HFF-Myc (cell line): Measurements from ENCODE around the gene GANC.

Experiments
- DNase-seq: peaks from one replicate; pipeline ENCODE4 v3.0.0-alpha.2; 2011; ENCODE audit warnings: low read depth; ENCODE audit errors: extremely low read depth
- H3K4me3 ChIP-seq: replicated peaks from 2 replicates; pipeline ENCODE4 v1.5.1; 2011; ENCODE audit warnings: low read depth, mild to moderate bottlenecking, control low read depth, low read length
- CTCF ChIP-seq: IDR thresholded peaks from 2 replicates; pipeline ENCODE4 v1.5.1; 2012; ENCODE audit warnings: mild to moderate bottlenecking, low read depth, low read length, control low read depth; ENCODE audit errors: missing control alignments

GANC gene

GRCh38 chr15:42354824-42355223, 81.8 kb downstream of the GANC start:
- no peak for TF ChIP-seq CTCF
- no peak for DNase-seq
- H3K4me3 ChIP-seq, result no peak overlapping the region

- no peak overlapping the region for H3K4me3 ChIP-seq
- no peak for TF ChIP-seq CTCF
- DNase-seq, result no peak
These were observed 82.3 kb downstream of the GANC start for GRCh38 chr15:42355291-42355690.

- no peak overlapping the region for H3K4me3 ChIP-seq
- DNase-seq, result no peak
- no peak for TF ChIP-seq CTCF
These were observed 83.8 kb downstream of the GANC start for GRCh38 chr15:42356851-42357250.

GRCh38 chr15:42358141-42358540, 85.1 kb downstream of the GANC start:
- H3K4me3 ChIP-seq, result no peak overlapping the region
- no peak for TF ChIP-seq CTCF
- DNase-seq, result no peak

GRCh38 chr15:42359249-42359648, 86.2 kb downstream of the GANC start, which contains the start of gene CAPN3:
Gene CAPN3 (plus strand): TSS chr15:42359501. CDS start chr15:42359806, 305 bp downstream.
- no peak for TF ChIP-seq CTCF
- no peak within 1 kb of the TSS for H3K4me3 ChIP-seq
- no peak for DNase-seq

GRCh38 chr15:42359985-42360384, 87.0 kb downstream of the GANC start:
- DNase-seq, result no peak
- TF ChIP-seq CTCF, result no peak
- no peak overlapping the region for H3K4me3 ChIP-seq

- TF ChIP-seq CTCF, result no peak
- DNase-seq, result no peak
- H3K4me3 ChIP-seq, result no peak overlapping the region
These were observed 87.6 kb downstream of the GANC start for GRCh38 chr15:42360535-42361112.
